Fibroblast of lung (primary cell): ENCODE results near the gene VPS35L. TPM values are rescaled to one million over a fixed set of nuclear protein-coding genes. Genes with fewer than 3 reads are reported as not detected.
"Not testable (repeated sequence)": the region's sequence is repeated elsewhere in the genome, so short reads cannot be mapped to it uniquely, and the experiment has no call there.

Experiments used
- DNase-seq, 2 donors: peaks; one replicate each; pipeline versions ENCODE4 v3.0.0 to v3.0.0-alpha.2; 2010; ENCODE audit warnings: low read depth in 2 of 2
- H2AFZ ChIP-seq: 2 replicates; pipeline ENCODE4 v1.5.1; 2012; ENCODE audit warnings: low read length, control low read depth, inconsistent platforms
- H3K27ac ChIP-seq: 2 replicates; pipeline ENCODE4 v1.5.1; 2011; ENCODE audit warnings: low read length, control low read depth; ENCODE audit not compliant: insufficient read depth
- H3K27me3 ChIP-seq: 2 replicates; pipeline ENCODE4 v1.5.1; 2011; ENCODE audit warnings: mild to moderate bottlenecking, low read length; ENCODE audit not compliant: control insufficient read depth, insufficient read depth
- H3K36me3 ChIP-seq: 2 replicates; pipeline ENCODE4 v1.5.1; 2011; ENCODE audit warnings: low read length; ENCODE audit not compliant: control insufficient read depth, insufficient read depth
- H3K4me1 ChIP-seq: 2 replicates; pipeline ENCODE4 v1.5.1; 2011; ENCODE audit warnings: low read length; ENCODE audit not compliant: control insufficient read depth, insufficient read depth; ENCODE audit errors: extremely low read depth
- H3K4me2 ChIP-seq: 2 replicates; pipeline ENCODE4 v1.5.1; 2011; ENCODE audit warnings: low read length, control low read depth; ENCODE audit not compliant: insufficient read depth; ENCODE audit errors: extremely low read depth
- H3K4me3 ChIP-seq, 4 experiments: fragments of 200-600 bp in 1 of 4; sonication (generic) in 1 of 4; replicated peaks in 1 of 4; 2 replicates each; pipeline ENCODE4 v1.5.1; 2011 to 2016; ENCODE audit warnings: low read length in 4 of 4, low read depth in 3 of 4, mild to moderate bottlenecking in 3 of 4, control low read depth in 2 of 4, inconsistent platforms in 1 of 4, mixed read lengths in 1 of 4; ENCODE audit not compliant: insufficient read depth in 1 of 4; ENCODE audit errors: control extremely low read depth in 1 of 4
- H3K79me2 ChIP-seq: 2 replicates; pipeline ENCODE4 v1.5.1; 2012; ENCODE audit warnings: mild to moderate bottlenecking, low read length, inconsistent platforms; ENCODE audit not compliant: control insufficient read depth, insufficient read depth
- H3K9ac ChIP-seq: 2 replicates; pipeline ENCODE4 v1.5.1; 2011; ENCODE audit warnings: mild to moderate bottlenecking, low read length, control low read depth; ENCODE audit not compliant: insufficient read depth
- H3K9me3 ChIP-seq: 2 replicates; pipeline ENCODE4 v1.5.1; 2012; ENCODE audit warnings: low read depth, low read length; ENCODE audit not compliant: control insufficient read depth, insufficient read depth
- H4K20me1 ChIP-seq: 2 replicates; pipeline ENCODE4 v1.5.1; 2011; ENCODE audit warnings: low read length; ENCODE audit not compliant: control insufficient read depth, insufficient read depth; ENCODE audit errors: extremely low read depth
- EZH2 ChIP-seq: IDR thresholded peaks from 2 replicates; pipeline ENCODE4 v1.5.1; 2012; ENCODE audit warnings: low read length, control low read depth, mild to moderate bottlenecking; ENCODE audit errors: missing control alignments
- polyA plus RNA-seq, 2 donors: library from polyadenylated mRNA; depleted of rRNA in 1 of 2; stranded (reverse) in 1 of 2; unstranded in 1 of 2; fragments of >200 nt; gene quantifications; 2 replicates each; pipeline ENCODE4 v1.2.1, GENCODE V29; 2011 to 2012; ENCODE audit warnings: missing spikeins in 1 of 2
- total RNA-seq: library from RNA; depleted of rRNA; stranded (reverse); fragments of >200 nt; gene quantifications from 2 replicates; pipeline ENCODE4 v1.2.1, GENCODE V29; 2014
- TF ChIP-seq, protein P1 (sequence below), 2 donors: IDR thresholded peaks in 1 of 2; conservative IDR thresholded peaks in 1 of 2; 1 replicate in 1 of 2; 2 replicates in 1 of 2; pipeline ENCODE4 v1.5.1; 2011 to 2012; ENCODE audit warnings: low read length in 2 of 2, control low read depth in 1 of 2, inconsistent platforms in 1 of 2, low read depth in 1 of 2, mild to moderate bottlenecking in 1 of 2

VPS35L gene
- total and polyA plus RNA-seq, 2 donors (not counting 1 experiment from before 2014, with no cell fraction given): 46.7 to 54.7 TPM

- H3K9ac ChIP-seq: no peak overlapping the region
- no peaks in the 10 kb centered on the region for H3K9me3 ChIP-seq
- TF ChIP-seq, protein P1, sequence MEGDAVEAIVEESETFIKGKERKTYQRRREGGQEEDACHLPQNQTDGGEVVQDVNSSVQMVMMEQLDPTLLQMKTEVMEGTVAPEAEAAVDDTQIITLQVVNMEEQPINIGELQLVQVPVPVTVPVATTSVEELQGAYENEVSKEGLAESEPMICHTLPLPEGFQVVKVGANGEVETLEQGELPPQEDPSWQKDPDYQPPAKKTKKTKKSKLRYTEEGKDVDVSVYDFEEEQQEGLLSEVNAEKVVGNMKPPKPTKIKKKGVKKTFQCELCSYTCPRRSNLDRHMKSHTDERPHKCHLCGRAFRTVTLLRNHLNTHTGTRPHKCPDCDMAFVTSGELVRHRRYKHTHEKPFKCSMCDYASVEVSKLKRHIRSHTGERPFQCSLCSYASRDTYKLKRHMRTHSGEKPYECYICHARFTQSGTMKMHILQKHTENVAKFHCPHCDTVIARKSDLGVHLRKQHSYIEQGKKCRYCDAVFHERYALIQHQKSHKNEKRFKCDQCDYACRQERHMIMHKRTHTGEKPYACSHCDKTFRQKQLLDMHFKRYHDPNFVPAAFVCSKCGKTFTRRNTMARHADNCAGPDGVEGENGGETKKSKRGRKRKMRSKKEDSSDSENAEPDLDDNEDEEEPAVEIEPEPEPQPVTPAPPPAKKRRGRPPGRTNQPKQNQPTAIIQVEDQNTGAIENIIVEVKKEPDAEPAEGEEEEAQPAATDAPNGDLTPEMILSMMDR (conservative IDR thresholded peaks at IDR 0.05 in 1 of 2, IDR thresholded peaks at IDR 0.05 in 1 of 2; ENCODE audit: low read depth in 1 of 2, low read length in 2 of 2): no peak
- no peak for TF ChIP-seq EZH2
- no peaks in the 10 kb centered on the region for H4K20me1 ChIP-seq
- H2AFZ ChIP-seq: no peak overlapping the region
- H3K79me2 ChIP-seq: no peaks in the 10 kb centered on the region
- no peak for DNase-seq
- no peaks in the 10 kb centered on the region for H3K36me3 ChIP-seq
- no peaks in the 10 kb centered on the region for H3K27me3 ChIP-seq
- H3K4me1 ChIP-seq: no peaks in the 10 kb centered on the region
- H3K4me3 ChIP-seq: no peak overlapping the region
- no peak overlapping the region for H3K27ac ChIP-seq
- no peak overlapping the region for H3K4me2 ChIP-seq
Observed at GRCh38 chr16:19542138-19542821, 13.2 kb upstream of the VPS35L start.

- not testable (repeated sequence) for H4K20me1 ChIP-seq, H3K36me3 ChIP-seq
Observed at GRCh38 chr16:19543278-19543996, 12.1 kb upstream of the VPS35L start.

DNA sequence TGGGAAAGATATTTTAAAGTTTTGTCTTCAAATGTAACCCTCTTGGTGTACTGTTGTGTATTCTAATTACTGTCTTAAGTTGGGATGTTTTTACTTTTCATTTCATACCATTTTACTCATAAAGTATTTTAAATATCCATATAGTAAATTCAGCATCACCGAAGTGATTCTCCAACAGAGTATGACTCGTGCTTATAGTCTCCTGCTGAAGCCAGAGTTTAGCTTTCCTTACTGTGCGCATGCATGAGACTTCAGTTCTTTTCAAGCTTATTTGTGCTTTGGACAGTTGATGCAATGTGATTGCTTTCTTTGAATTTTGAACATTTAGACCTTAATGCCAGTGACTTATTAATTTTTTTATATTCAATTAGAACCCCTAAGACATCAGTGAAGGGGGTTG is 7.4 kb upstream of the VPS35L start:
- no peaks in the 10 kb centered on the region for H3K9me3 ChIP-seq

More at GRCh38 chr16:19543278-19543996, 12.1 kb upstream of the VPS35L start:
- H3K27me3 ChIP-seq, H3K9me3 ChIP-seq, H3K4me1 ChIP-seq, H3K9ac ChIP-seq, H3K4me3 ChIP-seq, H2AFZ ChIP-seq, H3K4me2 ChIP-seq, H3K79me2 ChIP-seq, H3K27ac ChIP-seq, DNase-seq: not testable (repeated sequence)

More for the DNA sequence above, 7.4 kb upstream of the VPS35L start:
- no peak for DNase-seq
- Histone ChIP-seq H3K27me3 (no peaks in the 10 kb centered on the region), H3K4me3 (no peak overlapping the region), H3K27ac (no peak overlapping the region), H2AFZ (no peak overlapping the region), H3K4me1 (no peaks in the 10 kb centered on the region), H3K9ac (no peak overlapping the region), H4K20me1 (no peaks in the 10 kb centered on the region), H3K36me3 (peaks cover 2% of the 10 kb centered on the region), H3K79me2 (no peaks in the 10 kb centered on the region), H3K4me2 (no peak overlapping the region)
- TF ChIP-seq EZH2: no peak
- TF ChIP-seq, protein P1 (conservative IDR thresholded peaks at IDR 0.05 in 1 of 2, IDR thresholded peaks at IDR 0.05 in 1 of 2; ENCODE audit: low read depth in 1 of 2, low read length in 2 of 2): no peak
